GM21576 (cell line): ENCODE results near the gene INTS11.

ENCODE experiments used
- ATAC-seq: cut with Tn5 transposase; IDR thresholded peaks from one replicate; pipeline ENCODE4 v1.9.1; 2021; ENCODE audit warnings: mild to moderate bottlenecking, moderate library complexity; ENCODE audit not compliant: unreplicated experiment

The INTS11 gene

DNA sequence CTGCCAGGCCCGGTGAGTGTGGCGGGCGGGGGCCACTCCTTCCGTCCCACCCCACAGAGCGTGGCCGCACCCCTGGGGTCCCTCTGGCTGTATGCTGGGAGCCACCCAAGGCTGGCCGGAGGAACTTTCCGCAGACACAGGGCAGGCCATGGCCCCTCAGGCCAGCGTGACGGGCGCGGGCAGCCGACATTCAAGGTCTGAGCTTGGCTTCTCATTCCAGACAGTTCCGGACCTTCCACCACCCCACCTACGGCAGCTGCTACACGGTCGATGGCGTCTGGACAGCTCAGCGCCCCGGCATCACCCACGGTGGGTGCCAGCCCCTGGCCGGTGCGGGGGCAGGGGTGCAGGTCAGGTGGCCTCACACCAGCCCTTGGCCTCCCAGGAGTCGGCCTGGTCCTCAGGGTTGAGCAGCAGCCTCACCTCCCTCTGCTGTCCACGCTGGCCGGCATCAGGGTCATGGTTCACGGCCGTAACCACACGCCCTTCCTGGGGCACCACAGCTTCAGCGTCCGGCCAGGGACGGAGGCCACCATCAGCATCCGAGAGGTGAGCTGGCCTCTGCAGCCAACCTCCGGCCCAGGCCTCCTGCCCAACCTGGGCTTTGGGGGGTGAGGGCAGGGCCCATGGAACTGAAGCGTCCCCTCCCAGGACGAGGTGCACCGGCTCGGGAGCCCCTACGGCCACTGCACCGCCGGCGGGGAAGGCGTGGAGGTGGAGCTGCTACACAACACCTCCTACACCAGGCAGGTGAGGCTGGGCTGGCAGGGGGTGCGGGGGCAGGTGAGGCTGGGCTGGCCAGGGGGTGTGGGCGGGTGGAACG lies 37.0 kb downstream of the INTS11 start:
- no peak for ATAC-seq

DNA sequence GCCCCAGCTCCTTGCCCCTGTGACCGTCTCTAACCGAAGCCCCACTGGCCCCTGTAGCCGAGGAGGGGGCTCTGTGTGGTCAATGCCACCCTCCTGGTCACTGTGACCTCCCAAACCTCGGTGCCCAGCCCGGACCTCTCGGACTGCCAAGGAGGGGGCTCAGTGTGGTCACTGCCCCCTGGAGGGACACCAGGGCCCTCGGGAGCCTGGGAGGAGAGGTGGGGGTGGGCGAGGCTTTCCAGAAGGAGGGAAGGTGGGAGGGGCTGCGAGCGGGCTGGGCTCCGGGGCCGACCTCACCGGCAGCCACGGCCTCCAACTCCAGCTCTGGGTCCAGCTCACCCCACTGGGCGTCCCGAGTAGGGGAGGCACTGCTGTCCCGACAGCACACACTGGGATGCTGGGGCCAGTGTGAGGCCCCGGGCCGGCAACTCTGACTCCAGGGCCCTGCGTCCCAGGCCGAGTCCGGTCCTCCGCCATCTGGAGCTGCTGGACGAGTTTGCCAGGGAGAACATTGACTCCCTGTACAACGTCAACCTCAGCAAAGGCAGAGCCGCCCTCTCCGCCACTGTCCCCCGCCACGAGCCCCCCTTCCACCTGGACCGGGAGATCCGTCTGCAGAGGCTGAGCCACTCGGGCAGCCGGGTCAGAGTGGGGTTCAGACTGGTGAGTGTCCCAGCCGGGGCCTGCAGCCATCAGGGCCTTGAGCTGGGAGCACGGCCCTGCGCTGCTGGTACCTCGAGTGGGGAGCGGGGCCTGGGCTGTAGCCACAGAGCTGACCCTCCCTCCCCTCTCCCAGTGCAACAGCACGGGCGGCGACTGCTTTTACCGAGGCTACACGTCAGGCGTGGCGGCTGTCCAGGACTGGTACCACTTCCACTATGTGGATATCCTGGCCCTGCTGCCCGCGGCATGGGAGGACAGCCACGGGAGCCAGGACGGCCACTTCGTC lies 37.9 kb downstream of the INTS11 start:
- no peak for ATAC-seq

DNA sequence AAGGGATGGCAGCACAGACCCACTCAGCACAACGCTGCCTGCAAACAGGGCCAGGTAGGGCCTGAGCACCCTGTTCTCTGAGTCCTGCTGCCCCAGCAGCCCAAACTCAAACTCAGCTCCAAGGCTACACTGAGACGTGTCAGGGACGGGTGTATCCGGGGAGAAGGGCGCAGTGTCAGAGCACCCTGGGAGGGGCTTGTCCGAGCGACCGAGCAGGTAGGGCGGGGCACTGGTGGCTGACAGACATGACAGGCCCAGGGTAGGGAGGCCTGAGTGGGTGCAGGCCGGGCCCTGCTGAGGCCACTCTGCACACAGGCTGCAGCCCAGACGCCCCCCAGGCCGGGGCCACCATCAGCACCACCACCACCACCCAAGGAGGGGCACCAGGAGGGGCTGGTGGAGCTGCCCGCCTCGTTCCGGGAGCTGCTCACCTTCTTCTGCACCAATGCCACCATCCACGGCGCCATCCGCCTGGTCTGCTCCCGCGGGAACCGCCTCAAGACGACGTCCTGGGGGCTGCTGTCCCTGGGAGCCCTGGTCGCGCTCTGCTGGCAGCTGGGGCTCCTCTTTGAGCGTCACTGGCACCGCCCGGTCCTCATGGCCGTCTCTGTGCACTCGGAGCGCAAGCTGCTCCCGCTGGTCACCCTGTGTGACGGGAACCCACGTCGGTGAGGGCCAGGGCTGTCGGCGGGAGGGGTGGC lies 38.7 kb downstream of the INTS11 start:
- no peak for ATAC-seq

DNA sequence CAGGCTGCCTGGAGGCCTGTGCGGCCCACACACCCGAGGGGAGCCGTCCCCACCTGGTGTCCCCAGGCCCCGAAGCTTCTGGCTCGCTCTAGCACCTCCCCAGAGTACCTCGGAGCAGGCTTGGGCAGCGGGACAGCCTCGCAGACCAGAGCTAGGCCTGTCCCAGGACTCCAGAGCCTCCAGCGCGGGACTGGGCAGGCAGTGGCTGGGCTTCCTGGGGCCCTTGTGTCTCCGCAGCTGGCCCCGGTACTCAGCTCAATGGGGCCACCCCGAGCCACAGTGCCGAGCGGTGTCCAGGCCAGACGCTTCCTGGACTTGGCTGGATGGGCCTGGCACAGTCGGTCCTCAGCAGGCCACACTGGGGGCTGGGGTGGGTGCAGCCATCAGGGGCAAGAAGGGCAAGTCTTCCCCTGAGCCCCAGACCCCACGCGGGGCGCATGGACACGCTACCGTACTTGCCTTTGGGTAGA lies 39.3 kb downstream of the INTS11 start:
- no peak for ATAC-seq

GRCh38 chr1:1284221-1285101 lies 40.0 kb downstream of the INTS11 start:
- no peak for ATAC-seq

DNA sequence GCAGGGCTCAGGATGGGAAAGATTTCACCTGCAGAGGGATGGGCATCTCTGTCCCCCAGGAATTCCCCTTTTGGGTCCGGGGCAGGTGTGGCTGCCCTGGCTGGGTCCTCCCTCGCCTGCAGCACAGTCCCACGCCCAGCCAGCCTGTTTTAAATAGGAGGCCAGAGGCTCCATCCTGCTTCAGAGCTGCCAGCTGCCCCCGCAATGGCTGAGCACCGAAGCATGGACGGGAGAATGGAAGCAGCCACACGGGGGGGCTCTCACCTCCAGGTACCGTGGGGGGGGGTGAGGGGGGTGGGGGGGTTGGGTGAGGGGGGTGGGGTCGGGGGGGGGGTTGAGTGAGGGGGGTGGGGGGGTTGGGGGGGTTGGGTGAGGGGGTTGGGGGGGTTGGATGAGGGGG lies 40.6 kb downstream of the INTS11 start:
- ATAC-seq: no peak

- ATAC-seq: no peak
Observed at GRCh38 chr1:1282998-1283397, 41.5 kb downstream of the INTS11 start.

GRCh38 chr1:1281533-1282321 lies 42.7 kb downstream of the INTS11 start:
- ATAC-seq: no peak

DNA sequence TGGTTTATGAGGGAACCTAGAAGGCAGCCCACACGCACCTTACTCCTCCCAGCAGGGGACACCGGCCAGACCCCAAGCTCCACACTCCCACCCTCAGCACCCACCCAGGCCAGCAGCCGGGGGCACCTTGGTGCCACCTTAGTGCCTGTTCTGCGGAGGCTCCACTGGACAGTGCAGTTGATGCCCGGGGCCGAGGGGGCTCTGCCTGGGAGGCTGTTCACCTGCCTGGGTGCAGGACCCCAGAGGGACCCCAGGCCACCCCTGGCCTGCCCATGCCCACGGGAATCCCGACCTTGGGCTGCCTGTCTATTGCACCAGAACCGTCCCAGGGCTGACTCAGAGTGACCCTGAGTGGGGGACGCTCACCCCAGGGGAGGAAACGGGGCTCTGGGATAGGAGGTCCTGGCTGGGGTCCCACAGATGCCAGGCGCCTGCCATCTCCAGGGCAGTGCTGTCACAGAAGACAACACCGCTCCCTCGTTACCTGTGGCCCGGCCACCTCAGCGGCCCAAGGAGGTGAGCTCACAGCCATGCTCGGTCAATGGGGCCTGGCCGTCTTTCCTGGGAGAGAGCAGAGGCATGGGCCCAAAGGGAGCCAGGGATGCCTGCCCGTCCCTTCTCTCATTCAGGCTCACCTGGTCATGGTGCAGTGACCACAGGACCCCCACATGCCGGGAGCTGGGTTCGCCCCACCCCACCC lies 43.5 kb downstream of the INTS11 start:
- no peak for ATAC-seq

- ATAC-seq: no peak
Observed at GRCh38 chr1:1279028-1279427, 45.4 kb downstream of the INTS11 start.

DNA sequence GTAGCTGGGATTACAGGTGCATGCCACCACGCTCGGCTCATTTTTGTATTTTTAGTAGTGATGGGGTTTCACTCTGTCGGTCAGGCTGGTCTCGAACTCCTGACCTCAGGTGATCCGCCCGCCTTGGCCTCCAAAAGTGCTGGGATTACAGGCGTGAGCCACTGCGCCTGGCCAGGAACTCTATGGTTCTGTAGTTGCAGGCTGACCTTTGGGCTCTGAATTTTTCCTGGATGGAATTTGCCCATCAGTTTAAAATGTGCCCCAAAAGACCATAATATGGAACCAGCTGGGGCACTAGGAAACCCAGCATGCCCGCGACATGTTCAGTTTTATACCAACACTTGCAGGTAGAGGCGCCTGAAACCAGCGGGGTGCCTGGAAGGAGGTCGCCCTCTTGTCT lies 45.8 kb downstream of the INTS11 start:
- no peak for ATAC-seq

DNA sequence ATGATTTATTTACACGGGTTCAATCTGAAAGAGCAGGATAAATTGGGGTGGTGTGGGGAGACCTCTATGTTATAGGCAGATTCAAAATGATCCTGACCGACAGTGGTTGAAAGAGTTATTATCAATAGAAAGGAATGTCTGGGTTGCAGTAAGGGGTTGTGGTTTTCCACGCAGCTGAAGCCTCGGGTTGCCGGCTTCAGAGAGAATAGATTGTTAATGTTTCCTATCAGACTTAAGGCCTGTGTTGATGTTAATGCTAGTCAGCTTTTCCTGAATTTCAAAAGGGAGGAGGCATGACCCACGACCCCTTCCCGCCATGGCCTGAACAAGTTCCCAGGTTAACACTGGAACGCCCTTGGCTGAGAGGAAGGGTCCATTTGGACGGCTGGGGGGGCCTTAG lies 48.6 kb downstream of the INTS11 start:
- no peak for ATAC-seq

GRCh38 chr1:1274931-1275431 lies 49.5 kb downstream of the INTS11 start:
- ATAC-seq: no peak

- peak; percentile 6 for ATAC-seq
Observed at GRCh38 chr1:1274299-1274930, 50.0 kb downstream of the INTS11 start.

DNA sequence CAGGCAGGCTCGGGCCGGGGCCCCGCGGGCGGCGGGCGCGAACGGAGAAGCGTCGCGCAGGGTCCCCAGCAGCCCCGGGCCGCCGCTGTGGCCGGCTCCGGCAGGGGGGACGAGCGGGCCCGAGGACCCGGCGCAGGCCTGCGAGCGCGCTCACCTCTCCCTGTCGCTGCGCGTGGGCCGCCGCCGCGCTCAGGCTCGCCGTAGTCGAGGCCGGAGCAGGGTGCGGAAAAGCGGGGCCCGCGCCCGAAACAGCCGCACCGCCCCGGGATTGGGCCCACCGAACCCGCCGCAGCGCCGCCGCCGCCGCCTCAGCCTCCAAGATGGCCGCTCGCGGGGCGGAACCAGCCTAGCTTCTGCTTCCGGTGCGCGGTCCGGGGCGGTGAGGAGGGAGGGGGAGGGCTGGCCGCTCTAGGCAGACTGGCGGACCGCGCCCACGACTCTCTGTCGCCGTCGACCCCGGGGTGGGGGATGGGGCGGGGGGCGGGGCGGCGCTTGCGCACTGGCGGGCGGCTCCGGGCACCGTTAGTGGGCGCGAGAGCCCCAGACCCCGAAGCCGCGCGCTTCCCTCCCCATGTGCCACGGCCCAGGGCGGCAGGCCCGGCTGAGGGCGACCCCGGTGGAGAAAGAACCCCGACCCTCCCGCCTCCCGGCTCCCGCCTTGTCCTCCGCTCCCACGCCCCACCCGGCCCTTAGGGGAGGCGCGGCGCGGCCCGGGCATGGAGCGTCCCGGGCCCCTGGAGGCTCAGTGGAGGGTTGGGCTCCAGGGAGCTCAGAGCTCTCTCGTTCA lies 50.8 kb downstream of the INTS11 start, which contains the start of gene UBE2J2:
TSS of gene UBE2J2 (minus strand) at position 343 of the 787 bp plus-strand sequence. CDS start 5,862 bp downstream, outside the sequence.
- peak; percentile 70 for ATAC-seq

DNA sequence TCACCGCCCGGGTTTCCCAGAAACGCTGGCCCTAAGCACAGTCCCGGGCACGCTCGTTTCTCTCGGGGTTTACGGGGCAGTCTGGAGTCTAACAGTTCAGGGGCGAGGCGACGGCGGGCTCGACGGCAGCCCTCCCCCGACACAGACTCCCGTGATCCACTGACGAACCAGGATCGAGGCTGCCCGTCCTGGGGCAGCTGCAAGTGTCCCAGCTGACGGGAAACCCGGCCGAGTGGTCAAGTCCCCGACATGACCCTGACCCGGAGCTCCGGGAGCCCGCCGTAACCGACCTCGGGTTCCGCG lies 51.3 kb downstream of the INTS11 start:
- peak; percentile 12 for ATAC-seq
